HepG2 (cell line): ENCODE results near the gene TLE5. TPM values are rescaled to one million over a fixed set of nuclear protein-coding genes. Genes with fewer than 3 reads are reported as not detected.

ENCODE experiments used
- ATAC-seq: fragments of 200-7000 bp; cut with Tn5 transposase; 3 replicates; pipeline ENCODE4 v1.9.1; 2020; ENCODE audit warnings: mild to moderate bottlenecking, moderate library complexity
- BruUV-seq: library from RNA; stranded (reverse); fragments of 400-500 nt; replicated peaks from 2 replicates; lab custom pipeline; 2021; lab: Mats Ljungman, UMichigan
- CTCF ChIA-PET: fragments of 300-600 bp; formaldehyde crosslinking; extraction: SDS; loops from one replicate; lab custom pipeline; 2021; ENCODE audit warnings: low total read pairs, inconsistent platforms, low intra/inter-chr PET ratio; lab: Yijun Ruan, JAX
- POLR2A ChIA-PET: fragments of 350-600 bp; sonication (Branson Sonifier 250); formaldehyde crosslinking; loops from one replicate; lab custom pipeline; 2020; ENCODE audit warnings: antibody characterized with exemption, inconsistent platforms; lab: Yijun Ruan, JAX
- DNase-seq: peaks from one replicate; pipeline ENCODE4 v3.0.0-alpha.2; 2015; ENCODE audit warnings: low spot score
- FAIRE-seq: peaks from 3 replicates; lab custom pipeline; 2011; peaks lifted over from hg19 to GRCh38; lab: Jason Lieb, UNC
- H2AFZ ChIP-seq: one replicate; pipeline ENCODE4 v1.6.1; 2011; ENCODE audit warnings: low read length, inconsistent platforms
- H3K27ac ChIP-seq: fragments of 300-600 bp; 3 replicates; pipeline ENCODE4 v1.8.0; 2011; ENCODE audit warnings: mixed run types, mild to moderate bottlenecking, mixed read lengths, low read length, inconsistent platforms; ENCODE audit not compliant: insufficient read depth; ENCODE audit errors: extremely low read length
- H3K27me3 ChIP-seq, 2 experiments: fragments of 200-600 bp in 1 of 2; 2 replicates in 1 of 2; 3 replicates in 1 of 2; pipeline versions ENCODE4 v1.6.0 to v1.8.0; 2011; ENCODE audit warnings: low read length in 2 of 2, mild to moderate bottlenecking in 2 of 2, moderate library complexity in 2 of 2, inconsistent platforms in 1 of 2; ENCODE audit not compliant: insufficient read depth in 2 of 2, control insufficient read depth in 1 of 2
- H3K36me3 ChIP-seq, 2 experiments: fragments of 200-600 bp in 1 of 2; replicated peaks in 1 of 2; 2 replicates in 1 of 2; 3 replicates in 1 of 2; pipeline versions ENCODE4 v1.5.1 to v1.8.0; 2011; ENCODE audit warnings: low read length in 2 of 2, inconsistent platforms in 1 of 2; ENCODE audit not compliant: insufficient read depth in 2 of 2, control insufficient read depth in 1 of 2
- H3K4me1 ChIP-seq: 2 replicates; pipeline ENCODE4 v1.5.1; 2012; ENCODE audit warnings: low read length, inconsistent platforms; ENCODE audit not compliant: insufficient read depth
- H3K4me2 ChIP-seq: 2 replicates; pipeline ENCODE4 v1.6.0; 2011; ENCODE audit warnings: low read depth, low read length, inconsistent platforms
- H3K4me3 ChIP-seq, 3 experiments: fragments of 200-600 bp in 1 of 3; sonication (generic), shearing (Covaris generic) in 1 of 3; replicated peaks in 1 of 3; 2 replicates each; pipeline ENCODE4 v1.5.1; 2011 to 2016; ENCODE audit warnings: low read length in 3 of 3, inconsistent platforms in 2 of 3, low read depth in 2 of 3, mild to moderate bottlenecking in 2 of 3, control low read depth in 1 of 3, mixed read lengths in 1 of 3; ENCODE audit not compliant: insufficient read depth in 1 of 3
- H3K79me2 ChIP-seq: one replicate; pipeline ENCODE4 v1.6.1; 2011; ENCODE audit warnings: low read length, inconsistent platforms; ENCODE audit not compliant: insufficient read depth
- H3K9ac ChIP-seq: 2 replicates; pipeline ENCODE4 v1.6.0; 2011; ENCODE audit warnings: mild to moderate bottlenecking, low read depth, low read length, inconsistent platforms; ENCODE audit not compliant: insufficient read depth
- H3K9me3 ChIP-seq: 2 replicates; pipeline ENCODE4 v1.5.1; 2012; ENCODE audit warnings: mild to moderate bottlenecking, low read length
- H4K20me1 ChIP-seq: 2 replicates; pipeline ENCODE4 v1.6.0; 2011; ENCODE audit warnings: inconsistent platforms, mild to moderate bottlenecking, low read length, moderate library complexity; ENCODE audit not compliant: insufficient read depth
- ATAD3A ChIP-seq: sonication (generic); formaldehyde crosslinking; IDR thresholded peaks from 2 replicates; pipeline ENCODE4 v1.4.0; 2020; ENCODE audit warnings: missing genetic modification reagents
- CEBPG ChIP-seq: IDR thresholded peaks from 2 replicates; pipeline ENCODE4 v1.6.1; 2016
- MYC ChIP-seq: sonication (generic); formaldehyde crosslinking; IDR thresholded peaks from 2 replicates; pipeline ENCODE4 v1.9.0; 2021; ENCODE audit warnings: missing genetic modification reagents, borderline replicate concordance
- SPEN ChIP-seq: sonication (generic); formaldehyde crosslinking; IDR thresholded peaks from 2 replicates; pipeline ENCODE4 v1.5.1; 2020; ENCODE audit warnings: low read depth, mild to moderate bottlenecking, missing genetic modification reagents
- ZNF180 ChIP-seq: sonication (generic); formaldehyde crosslinking; IDR thresholded peaks from 2 replicates; pipeline ENCODE4 v1.4.0; 2020; ENCODE audit warnings: low read depth, missing genetic modification reagents, borderline replicate concordance
- WGBS: methylation state at CpG from one replicate; pipeline ENCODE4 v1.1.6; 2017; ENCODE audit warnings: low lambda C conversion rate; 5-methylcytosine and 5-hydroxymethylcytosine counted together
- in situ Hi-C: cut with HindIII; loops from 2 replicates; pipeline ENCODE4 v1.10.0; 2017; ENCODE audit warnings: low pct_unique_long_range_greater_than_20kb; ENCODE audit not compliant: extremely low pct_ligation_motif_present
- intact Hi-C: fragments of 100-400 bp; cut with micrococcal nuclease; formaldehyde crosslinking; loops from one replicate; pipeline ENCODE4 v1.10.0; 2022; ENCODE audit not compliant: unreplicated experiment
- polyA plus RNA-seq, 8 experiments: library from polyadenylated mRNA; depleted of rRNA in 3 of 8; stranded (reverse) in 7 of 8; unstranded in 1 of 8; fragments of >200 nt; fragmentation: Illumina TruSeq in 4 of 8; extraction: Trizol in 4 of 8; gene quantifications; 2 replicates each; pipeline versions ENCODE4 v1.2.1 to v1.2.3, GENCODE V29; 2011 to 2016; ENCODE audit warnings: low read depth in 4 of 8, missing spikeins in 1 of 8, mixed read lengths in 1 of 8; ENCODE audit not compliant: insufficient read depth in 1 of 8
- total RNA-seq, 5 experiments: library from RNA; depleted of rRNA; stranded (reverse); fragments of >200 nt; fragmentation: Illumina TruSeq; extraction: Trizol; gene quantifications; 2 replicates each; pipeline ENCODE4 v1.2.3, GENCODE V29; 2016; ENCODE audit warnings: low read depth in 1 of 5
- TF ChIP-seq, protein P1 (sequence below): sonication (generic); formaldehyde crosslinking; IDR thresholded peaks from 2 replicates; pipeline ENCODE4 v1.4.0; 2020; ENCODE audit warnings: mild to moderate bottlenecking, missing genetic modification reagents
- TF ChIP-seq, protein P2 (sequence below): sonication (generic); formaldehyde crosslinking; IDR thresholded peaks from 2 replicates; pipeline ENCODE4 v1.4.0; 2020; ENCODE audit warnings: missing genetic modification reagents

TLE5 gene
- total and polyA plus RNA-seq, 2 of the 13 experiments (the other 11 are each of a cell fraction or from before 2014, with no cell fraction given) = 62.8 to 189 TPM

- FAIRE-seq (no peak), DNase-seq (no peak), ATAC-seq (no peak)
- Histone ChIP-seq H3K27ac (no peak overlapping the region), H4K20me1 (no peaks in the 10 kb centered on the region), H3K36me3 (no peaks in the 10 kb centered on the region), H3K79me2 (no peaks in the 10 kb centered on the region), H3K9ac (no peak overlapping the region), H3K27me3 (peaks cover 5 to 68% of the 10 kb centered on the region in 2 experiments; a peak in 4 of 5 replicates), H3K9me3 (no peaks in the 10 kb centered on the region), H2AFZ (no peak overlapping the region), H3K4me3 (no peak overlapping the region)
- intact Hi-C loops (no loop called here), in situ Hi-C loops (no loop called here)
- no TSS peak for BruUV-seq
- POLR2A ChIA-PET = no interaction called here
- TF ChIP-seq SPEN (CRISPR knock-in tag) = no peak
- TF ChIP-seq, protein P1, sequence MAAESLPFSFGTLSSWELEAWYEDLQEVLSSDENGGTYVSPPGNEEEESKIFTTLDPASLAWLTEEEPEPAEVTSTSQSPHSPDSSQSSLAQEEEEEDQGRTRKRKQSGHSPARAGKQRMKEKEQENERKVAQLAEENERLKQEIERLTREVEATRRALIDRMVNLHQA (CRISPR knock-in tag) = no peak
- TF ChIP-seq, protein P2, sequence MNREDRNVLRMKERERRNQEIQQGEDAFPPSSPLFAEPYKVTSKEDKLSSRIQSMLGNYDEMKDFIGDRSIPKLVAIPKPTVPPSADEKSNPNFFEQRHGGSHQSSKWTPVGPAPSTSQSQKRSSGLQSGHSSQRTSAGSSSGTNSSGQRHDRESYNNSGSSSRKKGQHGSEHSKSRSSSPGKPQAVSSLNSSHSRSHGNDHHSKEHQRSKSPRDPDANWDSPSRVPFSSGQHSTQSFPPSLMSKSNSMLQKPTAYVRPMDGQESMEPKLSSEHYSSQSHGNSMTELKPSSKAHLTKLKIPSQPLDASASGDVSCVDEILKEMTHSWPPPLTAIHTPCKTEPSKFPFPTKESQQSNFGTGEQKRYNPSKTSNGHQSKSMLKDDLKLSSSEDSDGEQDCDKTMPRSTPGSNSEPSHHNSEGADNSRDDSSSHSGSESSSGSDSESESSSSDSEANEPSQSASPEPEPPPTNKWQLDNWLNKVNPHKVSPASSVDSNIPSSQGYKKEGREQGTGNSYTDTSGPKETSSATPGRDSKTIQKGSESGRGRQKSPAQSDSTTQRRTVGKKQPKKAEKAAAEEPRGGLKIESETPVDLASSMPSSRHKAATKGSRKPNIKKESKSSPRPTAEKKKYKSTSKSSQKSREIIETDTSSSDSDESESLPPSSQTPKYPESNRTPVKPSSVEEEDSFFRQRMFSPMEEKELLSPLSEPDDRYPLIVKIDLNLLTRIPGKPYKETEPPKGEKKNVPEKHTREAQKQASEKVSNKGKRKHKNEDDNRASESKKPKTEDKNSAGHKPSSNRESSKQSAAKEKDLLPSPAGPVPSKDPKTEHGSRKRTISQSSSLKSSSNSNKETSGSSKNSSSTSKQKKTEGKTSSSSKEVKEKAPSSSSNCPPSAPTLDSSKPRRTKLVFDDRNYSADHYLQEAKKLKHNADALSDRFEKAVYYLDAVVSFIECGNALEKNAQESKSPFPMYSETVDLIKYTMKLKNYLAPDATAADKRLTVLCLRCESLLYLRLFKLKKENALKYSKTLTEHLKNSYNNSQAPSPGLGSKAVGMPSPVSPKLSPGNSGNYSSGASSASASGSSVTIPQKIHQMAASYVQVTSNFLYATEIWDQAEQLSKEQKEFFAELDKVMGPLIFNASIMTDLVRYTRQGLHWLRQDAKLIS (CRISPR knock-in tag) = no peak
- no peak for TF ChIP-seq ZNF180 (CRISPR knock-in tag)
- TF ChIP-seq ATAD3A (CRISPR knock-in tag) = no peak
- no peak for TF ChIP-seq MYC (CRISPR knock-in tag)
- TF ChIP-seq CEBPG (CRISPR knock-in tag) = no peak
- TF ChIP-seq, all 625 proteins: peak for 0
- CTCF ChIA-PET = no interaction called here
- H3K4me1 ChIP-seq = peaks cover 46% of the 10 kb centered on the region
- no peak overlapping the region for H3K4me2 ChIP-seq
- 0% methylated on average over 1 of the region's 1 CpG for WGBS
These were observed 35.5 kb downstream of the TLE5 start for GRCh38 chr19:3026768-3027167.
